HG03521 (cell line): ENCODE results near the gene LYPLA2.
"Not testable (repeated sequence)": the region's sequence is repeated elsewhere in the genome, so short reads cannot be mapped to it uniquely, and the experiment has no call there.

Experiments
- ATAC-seq: cut with Tn5 transposase; IDR thresholded peaks from one replicate; pipeline ENCODE4 v1.9.1; 2021; ENCODE audit warnings: mild to moderate bottlenecking, moderate library complexity; ENCODE audit not compliant: unreplicated experiment

Gene LYPLA2

DNA sequence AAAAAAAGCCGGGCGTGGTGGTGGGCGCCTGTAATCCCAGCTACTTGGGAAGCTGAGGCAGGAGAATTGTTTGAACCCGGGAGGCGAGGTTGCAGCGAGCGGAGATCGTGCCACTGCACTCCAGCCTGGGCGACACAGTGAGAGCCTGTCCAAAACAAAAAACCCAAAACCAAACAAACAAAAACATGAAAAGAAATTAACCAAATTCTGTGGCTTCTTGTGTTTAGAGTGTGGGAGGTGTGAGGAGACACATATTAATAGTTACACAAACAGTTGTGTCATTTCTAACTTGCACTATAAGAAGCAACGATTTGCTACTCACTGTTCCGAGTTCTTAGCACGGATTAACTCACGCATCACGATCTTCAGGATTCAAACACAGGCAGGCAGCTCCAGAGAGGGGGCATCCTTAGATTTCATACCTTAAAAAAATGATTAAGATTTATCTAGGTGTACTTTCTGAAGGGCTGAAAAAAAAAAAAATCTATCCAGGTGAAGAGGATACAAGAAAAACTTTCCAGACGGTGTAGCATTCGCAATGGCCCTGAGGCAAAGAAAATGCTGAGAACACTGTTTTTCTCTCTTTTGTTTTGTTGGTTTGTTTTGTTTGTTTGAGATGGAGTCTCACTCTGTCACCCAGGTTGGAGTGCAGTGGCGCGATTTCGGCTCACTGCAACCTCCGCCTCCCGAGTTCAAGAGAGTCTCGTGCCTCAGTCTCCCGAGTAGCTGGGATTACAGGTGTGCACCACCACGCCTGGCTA is 35.0 kb downstream of the LYPLA2 start:
- ATAC-seq, result peak; percentile 56

DNA sequence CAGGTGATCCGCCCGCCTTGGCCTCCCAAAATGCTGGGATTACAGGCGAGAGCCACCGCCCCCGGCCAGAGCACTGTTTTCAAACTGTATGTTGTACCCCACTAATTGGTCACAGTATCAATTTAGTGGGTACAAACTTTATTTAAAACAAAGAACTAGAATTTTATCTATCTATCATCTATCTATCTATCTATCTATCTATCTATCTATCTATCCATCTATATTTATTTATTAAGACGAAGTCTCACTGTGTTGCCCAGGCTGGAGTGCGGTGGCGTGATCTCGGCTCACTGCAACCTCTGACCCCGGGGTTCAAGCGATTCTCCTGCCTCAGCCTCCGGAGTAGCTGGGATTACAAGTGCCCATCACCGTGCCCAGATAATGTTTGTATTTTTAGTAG is 35.6 kb downstream of the LYPLA2 start:
- not testable (repeated sequence) for ATAC-seq

DNA sequence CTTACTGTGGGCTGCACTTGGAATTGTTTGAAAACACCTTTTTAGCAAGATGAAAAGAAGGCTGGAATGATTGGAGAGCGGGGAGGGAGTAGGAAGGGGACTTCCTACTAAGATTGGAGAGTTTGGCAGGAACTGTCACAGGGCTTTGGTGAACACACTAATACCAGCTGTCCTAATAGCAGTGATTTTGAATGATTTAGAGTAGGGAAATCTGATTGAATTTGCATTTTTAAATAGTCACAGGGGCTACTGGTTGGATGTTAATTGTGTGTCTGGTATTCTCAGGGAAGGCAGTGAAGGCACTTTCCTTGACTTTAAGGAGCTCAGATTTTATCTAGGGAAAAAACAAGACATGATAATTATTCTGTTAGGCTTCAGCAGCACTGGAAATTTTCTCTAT is 36.8 kb downstream of the LYPLA2 start:
- ATAC-seq, result no peak

DNA sequence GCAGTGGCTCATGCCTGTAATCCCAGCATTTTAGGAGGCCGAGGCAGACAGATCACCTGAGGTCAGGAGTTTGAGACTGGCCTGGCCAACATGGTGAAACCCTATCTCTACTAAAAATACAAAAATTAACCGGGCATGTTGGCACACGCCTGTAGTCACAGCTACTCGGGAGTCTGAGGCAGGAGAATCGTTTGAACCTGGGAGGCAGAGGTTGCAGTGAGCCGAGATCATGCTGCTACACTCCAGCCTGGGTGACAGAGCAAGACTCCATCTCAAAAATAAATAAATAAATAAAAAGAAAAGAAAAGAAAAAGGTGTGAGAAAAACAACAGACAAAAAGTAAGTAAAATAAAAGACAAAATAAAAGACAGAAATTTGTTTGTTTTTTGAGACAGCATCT is 43.2 kb downstream of the LYPLA2 start:
- ATAC-seq, result not testable (repeated sequence)

DNA sequence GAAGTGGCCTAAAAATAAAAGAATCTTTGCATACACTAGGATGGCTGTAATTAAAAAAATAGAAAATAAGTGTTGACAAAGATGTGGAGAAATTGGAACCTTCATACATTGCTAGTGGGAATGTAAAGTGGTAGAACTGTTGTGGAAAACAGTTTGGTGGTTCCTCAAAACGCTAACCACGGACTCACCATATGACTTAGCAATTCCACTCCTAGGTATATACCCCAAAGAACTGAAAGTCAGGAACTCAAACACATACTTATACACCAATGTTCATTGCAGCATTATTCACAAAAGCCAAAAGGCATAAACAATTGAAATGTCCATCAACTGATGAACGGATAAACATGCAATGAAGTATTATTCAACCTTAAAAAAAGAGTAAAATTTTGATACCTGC is 45.1 kb downstream of the LYPLA2 start:
- ATAC-seq, result no peak

DNA sequence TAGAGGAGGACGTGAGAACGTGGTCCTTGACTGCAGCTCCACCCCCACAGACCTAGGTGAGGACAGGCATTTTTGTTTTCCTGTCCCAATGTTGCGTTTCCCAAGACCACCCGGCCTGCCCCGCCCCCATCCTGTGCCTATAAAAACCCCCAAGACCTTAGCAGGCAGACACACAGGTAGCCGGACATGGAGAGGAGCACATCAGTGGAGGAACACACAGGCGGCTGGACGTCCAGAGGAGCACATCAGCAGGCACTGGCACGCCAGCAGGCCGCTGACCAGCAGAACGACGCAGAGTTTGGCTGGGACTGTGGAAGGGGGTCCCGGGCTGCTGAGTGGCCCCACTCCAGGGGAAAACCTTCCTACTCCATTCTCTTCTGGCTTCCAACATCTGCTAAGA is 47.0 kb downstream of the LYPLA2 start:
- ATAC-seq, result no peak

DNA sequence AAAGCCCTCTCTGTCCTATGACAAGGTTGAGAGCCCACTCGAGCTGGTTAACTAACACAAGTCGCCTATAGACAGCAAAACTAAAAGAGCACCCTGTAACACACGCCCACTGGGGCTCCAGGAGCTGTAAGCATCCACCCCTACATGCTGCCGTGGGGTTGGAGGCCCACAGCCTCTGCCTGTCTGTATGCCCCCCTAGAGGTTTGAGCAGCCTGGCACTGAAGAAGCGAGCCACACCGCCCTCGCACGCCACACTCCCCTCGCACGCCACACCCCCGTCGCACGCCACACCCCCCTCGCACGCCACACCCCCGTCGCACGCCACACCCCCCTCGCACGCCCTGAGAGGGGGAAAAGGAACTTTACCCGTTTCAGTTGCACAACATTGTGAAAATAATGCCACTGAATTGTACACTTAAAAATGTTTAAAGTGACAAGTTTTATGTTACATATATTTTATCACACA is 47.5 kb downstream of the LYPLA2 start:
- peak; percentile 65 for ATAC-seq

DNA sequence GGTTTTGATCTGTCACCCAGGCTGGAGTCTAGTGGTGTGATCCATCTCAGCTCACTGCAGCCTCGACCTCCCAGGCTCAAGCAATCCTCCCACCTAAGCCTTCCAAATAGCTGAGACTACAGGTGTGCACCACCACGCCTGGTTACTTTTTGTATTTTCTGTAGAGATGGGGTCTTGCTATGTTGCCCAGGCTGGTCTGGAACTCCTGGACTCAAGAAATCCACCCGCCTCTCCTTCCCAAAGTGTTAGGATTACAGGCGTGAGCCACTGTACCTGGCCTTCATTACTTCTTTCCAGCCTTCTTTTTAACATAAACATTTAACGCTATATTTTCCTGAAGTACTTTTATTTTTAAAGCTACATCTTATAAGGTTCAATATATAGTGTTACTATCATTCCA is 52.7 kb downstream of the LYPLA2 start:
- no peak for ATAC-seq
